ENCODE measurements around the gene DDX4.

DDX4 gene

GRCh38 chr5:55708732-55709131 lies 29.1 kb upstream of the DDX4 start:
- peaks cover 8% of the 10 kb centered on the region for H3K9me3 Mint-ChIP-seq
- DNase-seq: no peak
- peaks cover 26% of the 10 kb centered on the region for H3K36me3 Mint-ChIP-seq (ENCODE audit: low read depth)
- no peak overlapping the region for H3K27ac Mint-ChIP-seq
- no peak overlapping the region for H3K4me3 Mint-ChIP-seq
- H3K27me3 Mint-ChIP-seq (ENCODE audit: low read depth, poor library complexity): peaks cover 3% of the 10 kb centered on the region
- TF ChIP-seq CTCF (IDR thresholded peaks at IDR 0.05): no peak
- peaks cover 16% of the 10 kb centered on the region for H3K4me1 Mint-ChIP-seq

- Mint-ChIP-seq H3K36me3 (ENCODE audit: low read depth) (peaks cover 48% of the 10 kb centered on the region), H3K27me3 (ENCODE audit: low read depth, poor library complexity) (peaks cover 3% of the 10 kb centered on the region)
- DNase-seq: no peak
These were observed 26.3 kb upstream of the DDX4 start for GRCh38 chr5:55711507-55712022.

GRCh38 chr5:55712023-55712859 lies 25.6 kb upstream of the DDX4 start, which contains the start of gene SLC38A9:
TSS of gene SLC38A9 (minus strand) at chr5:55712324. CDS start at chr5:55697958, 14,366 bp downstream.
- TF ChIP-seq CTCF (IDR thresholded peaks at IDR 0.05): no peak
- Mint-ChIP-seq H3K9me3 (peaks cover 42% of the 10 kb centered on the region), H3K36me3 (ENCODE audit: low read depth) (peaks cover 54% of the 10 kb centered on the region)

More at GRCh38 chr5:55711507-55712022, 26.3 kb upstream of the DDX4 start:
- no peak for TF ChIP-seq CTCF (IDR thresholded peaks at IDR 0.05)
- H3K9me3 Mint-ChIP-seq: peaks cover 36% of the 10 kb centered on the region
- peaks cover 16% of the 10 kb centered on the region for H3K4me1 Mint-ChIP-seq
- peak overlapping the region; percentile 95 for H3K27ac Mint-ChIP-seq
- H3K4me3 Mint-ChIP-seq: peak overlapping the region; percentile 99

GRCh38 chr5:55713871-55714270 lies 24.0 kb upstream of the DDX4 start:
- Mint-ChIP-seq H3K27me3 (ENCODE audit: low read depth, poor library complexity) (peaks cover 3% of the 10 kb centered on the region), H3K27ac (no peak overlapping the region), H3K9me3 (peaks cover 55% of the 10 kb centered on the region), H3K36me3 (ENCODE audit: low read depth) (peaks cover 44% of the 10 kb centered on the region), H3K4me3 (no peak overlapping the region), H3K4me1 (peaks cover 16% of the 10 kb centered on the region)
- DNase-seq: no peak
- TF ChIP-seq CTCF (IDR thresholded peaks at IDR 0.05): no peak

More at GRCh38 chr5:55712023-55712859, 25.6 kb upstream of the DDX4 start, which contains the start of gene SLC38A9:
- Mint-ChIP-seq H3K27ac (peak within 1 kb of the TSS; percentile 95), H3K4me1 (peaks cover 16% of the 10 kb centered on the region), H3K4me3 (peak within 1 kb of the TSS; percentile 99), H3K27me3 (ENCODE audit: low read depth, poor library complexity) (peaks cover 3% of the 10 kb centered on the region)
- DNase-seq: peak; percentile 95

- H3K27ac Mint-ChIP-seq: no peak overlapping the region
- H3K4me3 Mint-ChIP-seq: no peak overlapping the region
- no peak for TF ChIP-seq CTCF (IDR thresholded peaks at IDR 0.05)
- H3K4me1 Mint-ChIP-seq: peaks cover 16% of the 10 kb centered on the region
- H3K9me3 Mint-ChIP-seq: peaks cover 60% of the 10 kb centered on the region
- H3K27me3 Mint-ChIP-seq (ENCODE audit: low read depth, poor library complexity): peaks cover 3% of the 10 kb centered on the region
- peaks cover 44% of the 10 kb centered on the region for H3K36me3 Mint-ChIP-seq (ENCODE audit: low read depth)
- no peak for DNase-seq
These were observed 23.5 kb upstream of the DDX4 start for GRCh38 chr5:55714339-55714738.

Measured in nephron progenitor cell (in vitro differentiated cells).